SKM-1 treated with dmso at 0.1 percent for 144 hours (cell line): ENCODE results near the gene ZNF718.
A peak's percentile ranks its signal among the peaks of the same experiment; 100 is the strongest.
"Not testable (repeated sequence)": the region's sequence is repeated elsewhere in the genome, so short reads cannot be mapped to it uniquely, and the experiment has no call there.

ENCODE experiments used
- DNase-seq: peaks from one replicate; lab custom pipeline; 2025; ENCODE audit not compliant: unreplicated experiment; lab: John Stamatoyannopoulos, UW

The ZNF718 gene

GRCh38 chr4:124275-125081 lies at the start of gene ZNF718:
Gene ZNF718 (plus strand): TSS chr4:124501. CDS start chr4:124671, 170 bp downstream.
- DNase-seq: peak; percentile 87

GRCh38 chr4:85951-86350 lies 38.4 kb upstream of the ZNF718 start:
- no peak for DNase-seq

- not testable (repeated sequence) for DNase-seq
Observed at GRCh38 chr4:86559-87324, 37.6 kb upstream of the ZNF718 start.

- DNase-seq: no peak
Observed at GRCh38 chr4:98386-98785, 25.9 kb upstream of the ZNF718 start.

- no peak for DNase-seq
Observed at GRCh38 chr4:99863-100262, 24.4 kb upstream of the ZNF718 start.

- DNase-seq: no peak
Observed at GRCh38 chr4:107083-107443, 17.2 kb upstream of the ZNF718 start.

GRCh38 chr4:107444-108429 lies 16.6 kb upstream of the ZNF718 start:
- no peak for DNase-seq

- no peak for DNase-seq
Observed at GRCh38 chr4:112771-113170, 11.5 kb upstream of the ZNF718 start.

- DNase-seq: no peak
Observed at GRCh38 chr4:113732-114131, 10.6 kb upstream of the ZNF718 start.

GRCh38 chr4:114149-114548 lies 10.2 kb upstream of the ZNF718 start:
- DNase-seq: no peak

- no peak for DNase-seq
Observed at GRCh38 chr4:116499-116898, 7.8 kb upstream of the ZNF718 start.

- no peak for DNase-seq
Observed at GRCh38 chr4:120616-121015, 3.7 kb upstream of the ZNF718 start.

- peak; percentile 91 for DNase-seq
Observed at GRCh38 chr4:121408-122084, 2.8 kb upstream of the ZNF718 start.

- not testable (repeated sequence) for DNase-seq
Observed at GRCh38 chr4:123922-124274, 403 bp upstream of the ZNF718 start.

- DNase-seq: no peak
Observed at GRCh38 chr4:125091-125771, 930 bp downstream of the ZNF718 start.

- no peak for DNase-seq
Observed at GRCh38 chr4:125833-126232, 1.5 kb downstream of the ZNF718 start.

- no peak for DNase-seq
Observed at GRCh38 chr4:132483-132882, 8.2 kb downstream of the ZNF718 start.

- no peak for DNase-seq
Observed at GRCh38 chr4:138935-139334, 14.6 kb downstream of the ZNF718 start.

- no peak for DNase-seq
Observed at GRCh38 chr4:139691-140090, 15.4 kb downstream of the ZNF718 start.

- no peak for DNase-seq
Observed at GRCh38 chr4:146621-147020, 22.3 kb downstream of the ZNF718 start.
